HG02763 (cell line): ENCODE measurements around the gene TNFAIP2.

Experiments
- ATAC-seq: cut with Tn5 transposase; IDR thresholded peaks from one replicate; pipeline ENCODE4 v1.9.1; 2021; ENCODE audit warnings: mild to moderate bottlenecking, moderate library complexity; ENCODE audit not compliant: unreplicated experiment

Gene TNFAIP2

DNA sequence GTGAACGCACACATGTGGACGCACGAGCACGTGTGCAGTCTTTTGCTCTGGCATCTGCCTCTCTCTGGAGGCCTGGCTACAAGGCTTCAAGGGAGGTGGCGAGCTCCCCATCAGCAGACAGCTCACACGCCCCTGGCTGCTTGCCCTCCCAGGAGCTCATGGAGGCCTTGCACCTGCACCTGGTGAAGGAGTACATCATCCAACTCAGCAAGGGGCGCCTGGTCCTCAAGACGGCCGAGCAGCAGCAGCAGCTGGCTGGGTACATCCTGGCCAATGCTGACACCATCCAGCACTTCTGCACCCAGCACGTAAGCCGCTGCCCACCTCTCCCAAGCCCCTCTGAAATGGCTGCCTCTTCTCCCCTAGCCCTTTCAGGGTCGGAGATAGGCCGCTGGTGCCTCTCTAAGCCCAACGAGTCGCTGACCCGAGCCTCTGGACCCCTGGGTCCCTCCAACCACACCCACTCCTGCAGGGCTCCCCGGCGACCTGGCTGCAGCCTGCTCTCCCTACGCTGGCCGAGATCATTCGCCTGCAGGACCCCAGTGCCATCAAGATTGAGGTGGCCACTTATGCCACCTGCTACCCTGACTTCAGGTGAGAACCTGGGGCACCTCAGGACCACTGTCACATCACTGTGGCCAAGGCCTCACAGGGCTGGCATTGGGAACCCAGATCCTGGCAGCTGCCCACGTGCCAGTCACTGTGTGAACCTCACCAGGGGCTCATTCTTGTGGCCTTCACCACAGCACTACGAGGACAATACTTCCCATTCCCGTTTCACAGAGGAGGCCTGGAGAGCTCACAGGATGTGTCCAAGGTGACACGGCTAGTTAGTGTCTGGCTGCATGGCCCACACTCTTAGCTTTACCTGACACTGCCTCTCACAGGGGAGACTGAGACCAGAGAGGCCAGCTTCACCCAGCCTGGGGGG is 10.2 kb downstream of the TNFAIP2 start:
- no peak for ATAC-seq

DNA sequence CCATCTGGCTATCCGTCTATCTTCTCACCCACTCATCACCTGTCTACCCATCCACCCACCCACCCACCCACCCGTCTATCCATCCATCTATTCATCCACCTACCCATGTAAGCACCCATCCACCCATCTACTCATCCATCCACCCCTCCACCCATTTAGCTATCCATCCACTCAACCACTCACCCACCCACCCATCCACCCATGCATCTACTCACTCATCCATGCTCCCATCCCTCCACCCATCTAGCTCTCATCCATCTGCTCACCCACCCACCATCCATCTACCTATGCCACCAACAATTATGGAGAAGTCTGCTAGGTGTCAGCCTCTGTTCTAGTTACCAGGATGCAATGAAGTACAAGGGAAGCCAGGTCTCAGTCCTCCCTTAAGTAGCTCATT is 11.1 kb downstream of the TNFAIP2 start:
- no peak for ATAC-seq

DNA sequence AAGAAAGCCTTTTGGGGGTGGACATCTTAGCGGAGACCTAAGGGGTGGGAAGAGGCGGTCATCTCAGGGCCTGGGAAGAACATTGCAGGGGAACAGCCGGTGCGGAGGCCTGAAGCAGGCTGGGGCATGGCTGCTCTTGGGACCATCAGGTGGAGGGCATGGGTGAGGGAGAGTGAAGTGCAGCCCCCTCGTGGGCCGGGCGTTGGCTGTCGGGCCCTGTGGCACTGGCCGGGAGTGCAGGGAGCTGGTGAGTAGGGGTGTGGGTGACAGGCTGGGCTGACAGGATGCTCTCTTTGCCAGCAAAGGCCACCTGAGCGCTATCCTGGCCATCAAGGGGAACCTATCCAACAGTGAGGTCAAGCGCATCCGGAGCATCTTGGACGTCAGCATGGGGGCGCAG is 11.7 kb downstream of the TNFAIP2 start:
- ATAC-seq, result no peak

DNA sequence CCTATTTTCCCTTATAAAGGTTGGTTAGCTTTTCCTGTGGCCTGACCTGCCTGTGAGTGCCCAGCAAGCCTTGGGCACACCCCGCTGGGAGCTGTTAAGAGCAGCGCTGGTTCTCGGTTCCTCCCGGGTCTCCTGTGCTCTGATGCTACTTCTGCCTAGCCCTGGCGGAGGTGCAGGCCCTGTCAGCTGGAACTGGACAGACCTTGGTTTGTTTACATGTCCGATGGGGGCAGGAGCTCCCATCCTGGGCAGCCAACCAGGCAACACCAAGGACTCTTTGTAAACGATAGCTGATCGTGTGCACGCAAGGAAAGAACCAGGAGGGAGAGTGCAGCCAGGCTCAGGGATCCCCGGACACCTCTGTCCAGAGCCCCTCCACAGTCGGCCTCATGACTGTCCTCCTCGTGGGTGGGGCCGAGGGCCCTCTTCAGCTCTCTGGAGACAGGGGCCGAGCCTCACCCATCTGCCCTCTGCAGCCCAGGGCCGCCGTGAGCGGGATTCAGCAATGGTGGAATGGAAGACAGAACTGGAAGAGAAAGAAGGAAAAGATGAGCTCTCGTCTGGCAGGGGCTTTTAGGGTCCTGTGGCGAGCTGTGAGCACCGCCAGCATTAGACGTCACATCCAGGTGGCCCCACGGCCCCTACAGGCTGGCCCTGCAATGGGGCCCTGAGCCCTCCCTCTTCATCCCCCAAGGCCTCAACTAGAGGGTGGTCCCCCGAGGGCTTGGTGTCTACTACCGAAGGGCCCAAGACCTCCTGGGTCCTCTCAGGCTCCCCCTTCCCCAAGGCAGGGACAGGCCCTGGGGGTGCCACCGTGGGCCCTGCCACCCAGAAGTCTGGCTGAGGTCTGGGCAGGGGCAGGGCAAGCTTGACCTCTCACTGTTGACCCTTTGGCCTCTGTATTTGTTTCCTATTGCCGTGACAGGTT is 12.3 kb downstream of the TNFAIP2 start:
- ATAC-seq, result no peak

DNA sequence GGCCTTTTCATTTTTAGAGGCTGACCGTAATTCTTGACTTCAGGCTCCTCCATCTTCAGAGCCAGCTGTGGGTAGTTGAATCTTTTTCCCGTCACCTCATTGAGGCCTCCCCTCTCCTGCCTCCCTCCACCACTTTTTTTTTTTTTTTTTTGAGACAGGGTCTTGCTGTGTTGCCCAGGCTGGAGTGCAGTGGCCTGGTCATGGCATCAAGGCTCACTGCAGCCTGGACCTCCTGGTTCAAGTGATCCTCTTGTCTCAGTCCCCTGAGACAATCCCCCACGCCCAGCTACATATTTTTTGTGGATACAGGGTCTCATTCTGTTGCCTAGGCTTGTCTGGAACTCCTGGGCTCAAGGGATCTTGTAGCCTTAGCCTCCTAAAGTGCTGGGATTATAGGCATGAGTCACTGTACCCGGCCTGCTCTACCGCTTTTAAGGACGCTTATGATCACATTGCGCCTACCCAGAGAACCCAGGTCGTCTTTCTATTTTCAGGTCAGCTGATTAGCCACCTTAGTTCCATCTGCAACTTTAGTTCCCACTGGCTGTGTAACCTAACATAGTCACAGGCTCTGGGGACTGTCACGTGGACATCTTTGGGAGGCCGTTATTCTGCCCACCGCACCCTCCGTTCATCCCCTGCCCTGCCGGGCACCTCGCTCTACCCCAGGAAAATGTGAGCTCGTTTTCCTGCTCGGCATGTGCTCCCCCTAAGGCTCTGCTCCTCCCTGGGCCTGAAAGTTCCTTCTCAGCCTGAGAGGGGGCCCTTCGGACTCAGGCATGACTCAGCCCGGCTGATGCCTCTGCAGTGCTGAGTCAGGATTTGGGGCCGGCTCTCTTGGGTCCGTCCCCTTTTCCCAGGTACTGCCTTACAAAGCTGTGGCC is 13.4 kb downstream of the TNFAIP2 start:
- no peak for ATAC-seq

DNA sequence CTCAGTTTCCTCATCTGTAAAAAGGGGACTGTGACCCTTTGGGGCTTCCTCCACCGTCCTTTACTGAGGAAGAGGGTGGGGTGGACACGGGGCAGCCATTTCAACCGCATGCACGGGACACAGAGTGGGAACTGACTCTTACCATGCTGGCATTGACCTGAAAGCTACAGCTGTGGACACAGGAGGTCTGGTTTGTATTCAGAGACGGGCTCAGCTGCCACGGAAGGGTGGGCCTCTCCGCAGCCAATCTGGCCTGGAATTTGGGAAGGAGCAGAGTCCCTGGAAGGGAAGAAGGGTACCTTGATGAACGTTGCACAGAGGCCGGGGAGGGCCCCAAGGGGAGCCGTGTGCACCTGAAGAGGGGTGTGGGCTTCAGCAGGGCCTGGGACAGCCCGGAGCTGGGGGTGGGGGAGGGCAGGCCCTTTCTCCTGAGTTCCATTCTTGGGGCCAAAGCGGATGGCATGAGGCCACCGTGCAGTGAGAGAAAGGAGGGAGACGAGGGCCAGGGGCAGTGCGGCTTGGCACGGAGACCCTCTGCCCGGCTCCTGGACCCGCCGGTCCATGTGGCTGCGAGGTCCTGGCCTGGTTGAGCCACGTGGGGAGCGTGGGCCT is 14.5 kb downstream of the TNFAIP2 start:
- ATAC-seq, result no peak

DNA sequence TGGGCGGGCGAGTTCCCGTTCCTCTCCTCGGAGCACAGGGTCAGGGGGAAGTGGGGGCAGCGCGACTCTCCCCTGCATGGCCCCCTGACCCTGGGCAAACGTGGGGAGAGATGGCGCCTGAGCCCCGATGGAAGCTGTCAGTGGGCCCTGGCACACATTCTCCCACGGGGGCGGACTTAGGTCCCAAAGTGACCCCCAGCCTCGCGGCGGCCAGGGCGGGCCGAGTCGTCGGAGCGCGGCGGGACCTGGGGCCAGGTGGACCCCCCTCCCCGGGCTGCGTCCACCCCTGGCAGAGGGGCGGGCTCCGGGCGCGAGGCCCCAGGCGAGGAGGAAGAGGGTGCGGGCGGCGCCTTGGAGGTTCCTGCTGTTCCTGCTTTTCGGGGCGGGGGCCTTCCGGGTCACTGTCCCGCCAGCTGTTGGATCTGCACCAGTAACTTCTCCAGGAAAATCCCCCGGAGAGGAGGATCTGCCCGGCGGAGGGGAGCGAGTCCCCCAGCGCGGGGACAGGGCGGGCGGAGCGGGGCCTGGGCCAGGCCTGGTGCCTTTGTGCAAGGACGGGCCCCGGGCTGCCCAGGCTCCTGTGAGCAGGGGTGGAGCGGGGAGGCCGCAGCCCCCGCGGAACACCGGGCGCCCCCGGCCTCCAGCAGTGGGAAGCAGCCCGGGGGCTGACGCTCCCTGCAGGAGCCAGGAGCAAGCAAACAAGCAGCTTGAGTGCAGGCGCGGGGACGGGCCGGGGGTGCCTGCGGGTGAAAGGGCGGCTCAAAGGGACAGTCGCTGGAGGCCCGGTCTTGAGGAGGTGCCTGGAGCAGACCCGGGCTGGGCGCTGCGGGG is 15.3 kb downstream of the TNFAIP2 start:
- no peak for ATAC-seq

DNA sequence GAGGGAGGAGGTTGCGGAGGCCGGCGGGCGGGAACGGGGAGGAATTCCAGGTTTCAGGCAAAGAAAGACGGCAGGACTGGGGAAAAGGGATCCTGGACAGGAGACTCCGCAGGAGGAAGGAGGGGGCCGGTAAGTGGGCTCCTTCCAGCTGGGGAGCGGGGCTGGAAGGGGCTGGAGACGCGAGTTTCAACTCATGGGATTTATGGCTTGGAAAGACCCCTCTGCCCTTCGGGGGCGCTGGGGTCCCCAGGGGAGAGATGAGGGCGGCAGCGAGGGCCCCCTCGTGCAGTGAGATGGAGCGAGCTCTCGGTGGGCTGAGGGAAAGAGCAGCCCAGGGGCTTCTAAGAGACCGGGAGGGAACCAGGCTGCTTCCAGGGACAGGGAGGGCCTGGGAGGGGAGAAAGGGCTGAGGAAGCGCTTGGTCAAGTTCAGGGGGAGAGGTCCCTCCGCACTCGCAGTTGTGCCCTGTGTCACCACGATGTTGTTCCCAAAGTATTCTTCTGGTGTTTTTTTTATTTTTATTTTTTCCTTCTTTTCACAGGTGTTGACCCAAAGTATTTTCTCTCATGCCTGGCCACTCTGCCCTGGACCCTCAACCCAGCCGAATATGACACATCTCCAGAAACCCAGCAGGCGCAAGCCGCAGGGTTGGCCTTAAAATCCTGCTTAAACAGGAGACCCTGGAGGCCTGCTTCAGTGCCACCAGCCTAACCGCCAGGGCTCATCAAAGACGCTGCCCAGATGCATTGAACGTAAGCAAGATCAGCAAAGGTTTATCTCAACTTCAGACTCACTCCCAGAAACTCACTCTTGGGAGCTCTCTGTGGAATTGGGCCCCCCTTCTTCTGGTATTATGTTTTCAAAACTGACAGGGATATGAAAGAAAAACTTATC is 16.1 kb downstream of the TNFAIP2 start:
- no peak for ATAC-seq

DNA sequence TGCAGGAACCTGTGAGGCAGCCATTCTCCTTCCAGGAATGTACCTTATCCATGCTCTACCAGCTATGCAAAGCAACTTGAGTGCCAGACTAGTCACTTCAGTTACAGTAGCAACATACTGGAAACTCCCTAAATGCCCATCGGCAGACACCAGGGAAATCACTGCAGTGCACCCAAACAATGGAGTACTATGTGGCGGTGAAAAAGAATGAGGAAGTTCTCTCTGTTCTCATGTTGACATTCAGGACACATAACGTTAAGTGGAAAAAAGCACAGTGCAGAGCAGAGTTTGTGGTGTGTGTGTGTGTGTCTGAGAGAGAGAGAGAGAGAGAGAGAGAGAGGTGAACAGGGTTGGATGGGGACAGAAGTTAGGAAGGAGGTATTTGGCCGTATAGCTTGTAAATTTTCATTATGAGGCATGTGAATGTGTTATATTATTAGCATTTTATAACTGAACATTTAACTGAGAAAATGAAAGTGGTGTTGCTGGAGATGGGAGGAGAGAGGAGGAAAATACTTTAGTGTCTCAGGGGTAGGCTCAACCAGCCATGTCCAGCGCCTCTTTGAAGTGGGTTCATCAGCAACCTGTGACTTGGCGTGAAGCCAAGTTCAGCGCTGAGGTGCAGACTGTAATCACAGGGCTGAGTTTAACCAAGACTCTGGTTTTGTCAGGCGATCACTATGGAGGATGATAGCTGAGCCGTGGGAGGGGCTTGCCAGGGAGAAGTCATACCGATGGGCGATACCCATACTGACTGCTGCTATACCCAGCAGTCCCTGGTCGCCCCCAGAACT is 17.3 kb downstream of the TNFAIP2 start:
- peak; percentile 47 for ATAC-seq

DNA sequence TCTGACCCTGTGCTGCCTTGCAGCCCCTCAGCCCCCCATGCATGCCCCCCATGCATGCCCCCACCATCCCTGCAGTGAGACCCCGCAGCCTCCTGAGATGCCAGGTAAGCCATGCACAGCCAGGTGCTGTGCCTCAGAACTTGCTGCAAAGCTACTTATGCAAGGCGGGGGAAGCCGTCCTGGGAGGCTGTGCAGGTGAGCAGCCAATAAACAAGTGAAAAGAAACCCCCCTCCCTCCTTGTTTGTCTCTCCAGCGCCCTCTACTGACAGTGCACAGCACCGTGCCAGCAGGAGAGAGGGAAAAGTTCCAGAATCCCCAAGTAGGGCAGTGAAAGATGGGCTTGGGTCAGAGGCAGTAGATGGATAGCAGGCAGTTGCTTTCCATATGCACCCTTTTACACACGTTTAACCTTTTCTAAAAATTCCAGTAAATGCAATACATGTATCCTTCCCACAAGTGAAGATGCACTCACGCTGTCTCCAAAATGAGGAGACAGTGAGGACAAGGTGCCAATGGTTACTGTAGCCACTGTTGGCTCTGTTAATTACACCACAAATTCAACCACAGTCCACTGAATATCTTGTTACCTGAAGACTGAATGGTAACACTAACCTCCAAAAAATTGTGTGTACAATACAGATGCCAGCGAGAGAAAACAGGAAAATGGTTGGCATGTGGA is 18.0 kb downstream of the TNFAIP2 start:
- peak; percentile 18 for ATAC-seq

DNA sequence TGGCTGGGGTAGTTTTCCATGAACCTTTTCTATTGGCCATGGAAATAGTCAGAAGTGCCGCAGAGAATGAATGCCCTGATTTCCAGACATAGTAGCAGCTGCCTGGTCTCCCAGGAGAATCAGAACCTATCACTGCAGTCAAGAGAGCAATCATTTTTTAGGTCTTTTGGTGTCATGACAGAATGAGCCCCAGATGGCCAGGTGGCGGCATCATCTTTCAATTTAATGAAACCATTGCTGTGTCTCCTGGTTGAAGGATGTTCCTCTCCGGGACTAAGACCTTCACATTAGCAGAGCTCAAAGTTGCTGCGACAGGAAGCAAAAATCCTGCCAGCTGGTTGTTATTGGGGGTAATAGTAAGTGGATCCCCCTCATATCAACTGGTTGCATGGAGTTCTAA is 18.8 kb downstream of the TNFAIP2 start:
- no peak for ATAC-seq

DNA sequence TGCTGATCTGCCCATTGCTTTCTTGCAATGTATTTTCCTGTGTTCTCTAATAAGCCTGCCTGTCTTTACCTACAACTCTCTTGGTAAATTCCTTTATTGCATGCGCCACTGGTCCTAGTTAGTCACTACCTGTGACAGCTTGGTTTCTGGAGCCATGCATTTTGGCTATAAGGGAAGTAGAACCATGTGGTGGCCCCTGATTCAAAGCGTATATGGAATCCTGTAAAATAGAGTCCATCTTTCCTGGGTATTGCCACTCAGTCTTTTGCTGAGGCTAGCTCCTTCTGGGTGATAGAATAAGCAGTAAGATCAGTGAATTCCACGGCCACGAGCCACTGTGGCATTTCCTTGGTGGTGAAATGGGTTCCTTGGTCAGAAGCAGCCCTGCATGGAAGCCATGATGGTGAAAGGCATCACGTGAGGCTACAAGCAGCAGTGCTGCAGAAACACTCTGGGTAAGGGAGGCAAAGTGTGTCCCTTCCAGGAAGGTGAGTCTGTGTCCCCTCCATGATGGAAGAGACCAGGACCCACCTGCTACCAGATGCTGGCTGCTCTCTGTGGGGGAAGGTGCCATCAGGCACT is 19.6 kb downstream of the TNFAIP2 start:
- no peak for ATAC-seq

DNA sequence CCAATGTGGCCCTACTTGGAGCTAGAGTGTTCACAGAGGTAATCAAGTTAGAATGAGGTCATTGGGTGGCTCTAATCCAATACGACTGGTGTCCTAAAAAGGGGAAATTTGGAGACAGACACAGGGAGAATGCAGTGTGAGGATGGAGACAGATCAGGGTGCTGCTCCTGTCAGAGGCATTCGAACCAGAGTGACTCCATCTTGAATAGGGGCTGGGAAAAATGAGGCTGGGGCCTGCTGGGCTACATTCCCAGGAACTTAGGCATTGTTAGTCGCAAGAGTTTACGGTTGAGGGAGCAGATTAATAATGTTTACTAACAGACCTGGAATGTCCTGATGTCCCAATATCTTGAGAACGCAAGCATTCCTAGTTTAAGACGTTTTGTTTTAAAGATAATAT is 20.2 kb downstream of the TNFAIP2 start:
- ATAC-seq, result no peak

DNA sequence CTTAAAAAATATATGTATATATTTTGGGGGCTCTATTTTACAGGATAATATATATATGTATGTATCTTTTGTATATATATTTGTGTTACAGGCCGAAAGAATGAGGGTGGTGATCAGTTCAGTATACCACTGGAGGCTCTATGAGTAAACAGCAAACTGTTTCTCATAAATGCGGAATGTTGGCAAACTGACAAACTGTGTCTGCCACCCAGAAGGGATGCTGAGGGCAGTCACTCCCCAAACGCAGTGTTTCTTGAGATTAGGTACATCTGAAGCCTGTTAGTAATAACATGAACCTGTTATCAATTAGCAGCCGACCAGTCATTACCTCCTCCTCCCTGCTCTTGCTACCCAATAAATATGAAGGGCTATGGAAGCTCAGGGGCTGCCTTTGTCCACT is 20.8 kb downstream of the TNFAIP2 start:
- no peak for ATAC-seq

DNA sequence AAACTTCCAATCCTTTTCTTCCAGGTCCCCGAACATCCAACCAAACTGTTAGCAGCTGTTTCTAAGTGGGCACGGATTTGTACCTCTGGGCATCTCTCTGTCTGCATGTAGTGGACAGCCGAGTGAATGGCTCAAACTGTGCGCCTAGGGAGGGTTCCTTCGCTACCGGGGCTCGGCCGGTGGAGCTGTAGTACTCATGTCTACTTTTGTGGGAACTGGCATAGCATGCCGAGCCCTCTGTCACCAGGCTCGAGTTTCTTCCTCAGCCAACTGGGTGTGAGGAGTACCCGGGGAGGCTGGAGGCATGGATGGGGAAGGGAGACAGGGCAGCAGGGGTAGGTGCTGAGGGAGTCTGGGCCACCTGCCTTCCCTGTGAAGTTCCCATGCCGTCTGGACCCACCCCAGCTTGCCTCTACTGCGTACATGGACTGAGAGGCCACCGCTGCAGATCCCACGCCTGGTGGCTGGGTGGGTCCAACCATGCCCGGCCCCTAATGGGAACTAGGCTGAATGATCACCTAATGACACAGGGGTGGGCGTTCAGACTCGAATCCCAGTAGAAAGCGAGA is 23.0 kb downstream of the TNFAIP2 start:
- ATAC-seq, result no peak
